HG03439 (cell line): ENCODE data around the gene WDR89.
"Not testable (repeated sequence)": the region's sequence is repeated elsewhere in the genome, so short reads cannot be mapped to it uniquely, and the experiment has no call there.

Experiments used
- ATAC-seq: cut with Tn5 transposase; IDR thresholded peaks from one replicate; pipeline ENCODE4 v1.9.1; 2021; ENCODE audit warnings: mild to moderate bottlenecking, moderate library complexity; ENCODE audit not compliant: unreplicated experiment

WDR89 gene

DNA sequence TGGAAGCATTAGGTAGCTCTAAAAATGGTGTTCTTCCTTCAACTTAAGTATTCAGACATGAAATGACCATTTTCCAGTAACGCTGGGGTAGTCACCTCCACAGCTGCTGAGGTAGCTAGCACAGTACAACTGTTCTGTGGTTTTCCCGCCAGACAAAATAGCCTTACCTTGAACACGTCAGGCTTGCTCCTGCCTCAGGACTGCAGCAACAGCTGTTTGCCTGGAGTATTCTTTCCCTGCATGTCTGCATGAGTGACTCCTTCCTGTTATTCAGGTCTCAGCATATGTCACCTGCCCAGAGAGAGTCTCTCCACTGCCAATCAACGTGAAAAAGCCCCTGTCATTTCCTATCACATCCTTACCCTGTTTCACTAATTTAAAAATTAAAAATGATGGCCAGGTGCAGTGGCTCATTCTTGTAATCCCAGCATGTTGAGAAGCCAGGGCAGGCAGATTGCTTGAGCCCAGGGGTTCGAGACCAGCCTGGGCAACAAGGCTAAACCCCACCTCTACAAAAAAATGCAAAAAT, 37.9 kb downstream of the WDR89 start:
- ATAC-seq: no peak

DNA sequence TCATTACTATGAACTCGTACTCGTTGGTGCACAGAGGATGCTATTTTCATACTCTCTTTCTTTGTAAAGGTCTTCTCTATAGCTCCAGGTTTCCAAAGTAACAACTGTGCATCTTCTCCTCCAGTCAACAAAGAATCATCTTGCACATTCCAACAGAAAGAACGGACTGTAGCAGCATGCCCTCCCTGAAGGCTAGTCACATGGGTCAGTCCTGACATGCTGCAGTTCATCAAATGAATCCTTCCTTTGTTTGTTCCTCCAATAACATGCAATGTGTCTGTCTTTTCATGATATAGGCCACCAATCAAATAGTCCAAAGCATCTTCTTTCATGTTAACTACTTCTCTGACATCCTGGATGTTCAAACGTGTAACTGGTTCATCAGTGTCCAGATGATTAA, 42.9 kb downstream of the WDR89 start:
- no peak for ATAC-seq

DNA sequence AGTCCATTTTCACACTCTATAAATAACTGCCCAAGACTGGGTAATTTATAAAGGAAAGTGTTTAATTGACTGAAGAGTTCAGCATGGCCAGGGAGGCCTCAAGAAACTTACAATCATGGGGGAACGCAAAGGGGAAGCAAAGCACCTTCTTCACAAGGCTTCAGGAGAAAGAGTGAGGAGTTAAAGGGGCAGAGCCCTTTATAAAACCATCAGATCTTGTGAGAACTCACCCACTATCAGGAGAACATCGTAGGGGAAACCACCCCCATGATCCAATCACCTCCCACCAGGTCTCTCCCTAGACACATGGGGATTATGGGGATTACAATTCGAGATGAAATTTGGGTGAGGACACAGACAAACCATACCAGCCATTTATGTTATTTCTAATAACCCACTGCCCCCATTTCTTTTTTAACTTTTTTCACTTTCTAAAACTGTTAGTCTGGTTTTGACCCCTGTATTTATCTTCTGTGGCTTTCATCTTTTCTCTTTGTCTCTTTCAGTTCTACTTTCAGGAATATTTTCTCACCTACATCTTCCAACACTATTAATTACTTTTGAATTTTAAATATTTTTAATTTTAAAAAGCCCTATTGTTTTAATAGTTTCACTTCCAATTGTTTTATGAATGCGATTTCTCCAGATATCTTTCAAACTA, 44.5 kb downstream of the WDR89 start:
- ATAC-seq: no peak

DNA sequence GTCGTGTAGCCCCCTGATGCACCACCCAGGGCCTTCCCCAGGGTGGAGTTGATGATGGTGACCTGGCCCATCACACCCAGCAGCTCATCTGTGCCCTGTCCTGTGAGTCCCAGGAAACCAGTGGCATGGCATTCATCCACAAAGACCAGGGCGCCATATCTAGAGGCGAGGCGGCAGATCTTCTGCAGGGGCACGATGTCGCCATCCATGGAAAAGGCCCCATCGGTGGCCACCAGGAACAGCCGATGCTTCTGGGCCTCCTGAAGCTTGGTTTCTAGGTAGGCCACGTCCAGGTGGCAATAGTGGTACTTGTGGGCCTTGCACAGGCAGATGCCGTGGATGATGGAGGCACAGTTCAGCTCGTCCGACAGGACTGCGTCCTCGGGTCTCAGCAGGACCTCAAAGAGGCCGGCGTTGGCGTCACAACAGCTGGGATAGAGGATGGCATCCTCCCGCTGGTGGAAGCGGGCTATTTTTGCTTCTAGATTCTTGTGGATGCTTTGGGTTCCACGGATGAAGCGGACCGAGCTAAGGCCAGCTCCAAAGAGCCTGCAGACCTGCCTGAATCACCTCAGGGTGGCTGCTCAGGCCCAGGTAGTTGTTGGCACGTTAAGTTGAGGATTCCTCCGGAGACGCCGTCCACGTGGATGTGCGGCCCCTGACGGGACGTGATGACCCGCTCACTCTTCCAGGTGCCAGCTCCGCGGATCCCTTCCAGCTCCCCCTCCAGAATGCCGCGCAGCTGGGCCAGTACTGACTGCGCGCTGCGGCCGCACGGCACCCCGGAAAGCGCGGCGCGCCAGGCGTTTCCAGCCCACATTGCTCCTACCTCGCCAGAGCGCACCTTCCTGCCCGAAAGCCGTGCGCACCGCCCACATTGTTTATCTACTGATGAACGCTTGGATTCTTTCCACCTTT, 47.0 kb downstream of the WDR89 start:
- no peak for ATAC-seq

DNA sequence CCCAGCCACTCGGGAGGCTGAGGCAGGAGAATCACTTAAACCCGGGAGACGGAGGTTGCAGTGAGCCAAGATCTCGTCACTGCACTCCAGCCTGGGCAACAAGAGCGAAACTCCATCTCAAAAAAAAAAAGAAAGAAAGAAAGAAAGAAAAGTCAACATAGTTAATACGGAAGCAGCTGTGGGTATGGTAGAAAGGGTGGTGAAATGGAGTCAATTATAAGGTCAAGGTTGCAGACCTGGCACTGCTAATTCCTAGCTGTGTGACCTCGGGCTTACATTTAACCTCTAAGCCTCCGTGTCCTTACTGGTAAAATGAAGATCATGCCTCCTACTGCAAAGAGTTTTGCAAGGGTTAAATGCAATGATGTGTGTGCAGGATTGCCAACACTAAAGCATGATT, 58.6 kb downstream of the WDR89 start:
- ATAC-seq: not testable (repeated sequence)

DNA sequence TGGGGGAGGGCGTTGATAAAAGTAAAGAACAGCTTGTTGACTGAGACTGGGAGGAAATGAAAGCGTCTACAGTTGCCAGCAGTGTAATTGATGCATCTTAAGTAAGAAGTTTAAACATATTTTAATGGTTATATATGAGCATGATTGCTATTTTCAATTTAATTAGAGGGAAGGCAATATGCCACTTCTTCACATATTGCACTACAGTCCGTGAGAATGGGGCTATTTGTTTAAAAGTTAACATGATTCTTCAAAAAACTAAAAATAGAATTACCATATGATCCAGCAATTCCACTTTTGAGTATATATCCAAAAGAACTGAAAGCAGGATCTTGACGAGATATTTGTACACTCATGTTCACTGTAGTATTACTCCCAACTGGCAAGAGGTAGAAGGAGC, 60.2 kb downstream of the WDR89 start:
- ATAC-seq: no peak

DNA sequence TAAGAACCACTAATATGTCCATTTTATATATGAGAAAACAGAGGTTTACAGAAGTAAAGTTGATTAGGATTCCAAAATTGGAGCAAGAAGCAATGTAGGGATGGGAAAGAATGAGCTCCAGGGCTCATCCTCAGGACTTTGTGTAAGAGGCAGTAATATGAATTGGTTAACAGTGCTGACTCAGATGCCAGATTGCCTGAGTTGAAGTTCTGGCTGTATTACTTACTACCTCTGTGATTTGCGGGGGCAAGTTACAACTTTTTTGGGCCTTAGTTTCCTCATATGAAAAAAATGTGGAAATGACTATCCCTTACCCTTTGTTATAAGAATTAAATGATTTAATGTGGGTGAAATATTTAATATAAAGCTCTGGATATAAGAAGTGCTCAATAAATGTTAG, 63.4 kb downstream of the WDR89 start:
- no peak for ATAC-seq

DNA sequence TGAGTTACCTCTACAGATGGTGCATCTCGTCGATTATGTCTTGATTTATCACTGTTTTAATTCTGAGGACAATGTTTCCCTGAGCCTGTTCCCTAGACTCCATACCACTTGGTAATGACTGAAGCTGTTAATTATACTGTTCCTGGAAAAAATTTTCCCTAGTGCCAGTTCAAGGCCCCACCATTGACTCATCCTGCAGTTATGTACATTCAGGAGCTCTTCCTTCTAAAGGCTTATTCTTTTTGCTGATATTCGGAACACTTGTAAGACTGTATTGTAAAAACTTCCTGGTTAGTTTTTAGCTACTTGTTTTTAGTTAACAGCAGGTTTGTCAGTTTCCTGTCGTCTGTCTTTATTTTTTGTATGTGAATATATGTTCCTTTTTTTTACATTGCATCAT, 68.1 kb downstream of the WDR89 start:
- no peak for ATAC-seq

DNA sequence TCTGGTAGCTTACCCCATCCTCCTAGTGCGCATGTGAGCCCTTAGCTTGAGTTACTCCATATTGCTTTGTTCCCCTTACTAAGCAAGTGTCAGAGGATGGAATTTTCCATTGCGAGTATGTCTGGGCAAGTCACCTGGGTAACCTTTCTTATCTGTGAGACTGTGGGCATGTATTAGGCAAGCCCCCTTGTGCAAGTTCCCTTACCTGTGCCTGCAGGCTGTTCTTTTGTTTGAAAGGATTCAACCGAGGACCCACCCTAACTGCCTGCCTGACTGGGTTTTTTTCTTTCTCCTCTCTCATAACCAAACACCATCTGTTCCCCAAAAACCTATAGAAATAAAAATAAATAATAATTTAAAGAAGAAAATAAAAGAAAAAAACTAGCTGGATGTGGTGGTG, 76.2 kb downstream of the WDR89 start:
- ATAC-seq: no peak

DNA sequence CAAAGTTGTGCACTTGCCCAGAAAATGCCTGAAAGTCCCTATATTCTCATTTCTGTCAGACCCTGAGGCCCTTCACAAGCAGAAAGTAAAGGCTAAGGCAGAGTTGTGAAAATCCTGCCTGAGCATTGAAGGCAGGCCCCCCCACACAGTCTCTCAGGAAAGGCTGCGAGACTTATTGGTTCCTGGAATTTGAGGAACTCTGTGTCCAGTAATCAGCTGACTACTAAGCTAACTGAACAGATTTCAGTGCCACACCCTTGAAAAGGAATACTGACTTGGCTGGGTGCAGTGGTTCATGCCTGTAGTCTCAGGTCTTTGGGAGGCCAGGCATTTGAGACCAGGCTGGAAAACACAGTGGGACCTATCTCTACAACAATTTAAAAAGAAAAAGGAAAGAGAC, 77.4 kb downstream of the WDR89 start:
- no peak for ATAC-seq

DNA sequence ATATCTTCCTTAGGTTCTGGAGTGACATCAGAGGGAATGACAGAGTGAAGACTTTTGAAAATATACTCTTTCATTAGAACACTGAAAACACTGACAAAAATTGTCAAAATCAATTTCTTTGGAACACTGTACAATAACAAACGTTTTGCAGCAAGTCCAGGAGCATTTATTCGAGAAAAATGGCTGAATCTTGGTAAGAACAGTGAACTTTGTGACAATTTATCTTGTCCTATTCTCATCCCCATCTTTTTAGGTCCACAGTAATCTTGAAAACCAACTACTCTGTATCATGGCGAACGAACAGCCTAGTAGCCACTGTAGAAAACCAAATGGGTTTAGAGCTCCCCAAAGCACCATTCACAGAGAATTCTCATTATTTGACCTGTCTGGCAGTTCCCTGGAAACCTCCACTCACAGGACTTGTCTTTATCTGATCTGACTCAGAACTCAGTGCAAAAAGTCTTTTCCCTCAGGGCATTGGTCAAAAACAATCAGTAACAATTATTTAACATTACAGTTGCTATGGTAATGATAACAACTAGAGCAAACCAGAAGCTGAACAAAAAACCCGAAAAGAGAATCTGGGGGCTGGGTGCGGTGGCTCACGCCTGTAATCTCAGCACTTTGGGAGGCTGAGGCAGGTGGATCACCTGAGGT, 78.2 kb downstream of the WDR89 start:
- ATAC-seq: no peak

DNA sequence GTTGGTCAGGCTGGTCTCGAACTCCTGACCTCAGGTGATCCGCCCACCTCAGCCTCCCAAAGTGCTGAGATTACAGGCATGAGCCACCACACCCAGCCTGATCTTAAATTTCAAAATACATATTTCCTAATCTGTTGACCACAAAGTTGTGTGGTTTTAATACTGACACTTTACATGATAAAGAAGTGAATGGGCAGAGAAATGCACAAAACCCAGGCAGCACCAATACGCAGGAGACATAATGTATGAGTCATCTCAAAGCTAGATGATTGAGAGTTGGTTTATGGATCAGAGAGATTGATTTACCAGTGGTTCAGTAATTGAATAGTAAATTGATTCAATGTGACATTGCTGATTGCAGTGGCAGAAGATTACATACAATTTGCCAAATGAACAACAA, 79.3 kb downstream of the WDR89 start:
- ATAC-seq: no peak

DNA sequence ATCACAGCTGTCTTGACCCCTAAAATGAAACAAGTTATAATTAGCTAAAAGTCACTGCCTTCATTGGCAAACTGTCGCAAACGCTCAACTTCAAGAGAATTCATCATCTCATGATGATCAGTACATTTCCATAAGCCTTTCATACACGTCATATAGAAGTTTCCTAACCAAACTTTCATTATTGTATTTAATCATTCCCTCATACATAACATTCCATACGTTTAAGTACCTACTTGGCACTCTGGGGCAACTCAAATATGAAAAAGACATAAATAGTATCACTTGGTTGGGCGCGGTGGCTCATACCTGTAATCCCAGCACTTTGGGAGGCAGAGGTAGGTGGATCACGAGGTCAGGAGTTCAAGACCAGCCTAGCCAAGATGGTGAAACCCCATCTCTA, 86.1 kb downstream of the WDR89 start:
- ATAC-seq: no peak

DNA sequence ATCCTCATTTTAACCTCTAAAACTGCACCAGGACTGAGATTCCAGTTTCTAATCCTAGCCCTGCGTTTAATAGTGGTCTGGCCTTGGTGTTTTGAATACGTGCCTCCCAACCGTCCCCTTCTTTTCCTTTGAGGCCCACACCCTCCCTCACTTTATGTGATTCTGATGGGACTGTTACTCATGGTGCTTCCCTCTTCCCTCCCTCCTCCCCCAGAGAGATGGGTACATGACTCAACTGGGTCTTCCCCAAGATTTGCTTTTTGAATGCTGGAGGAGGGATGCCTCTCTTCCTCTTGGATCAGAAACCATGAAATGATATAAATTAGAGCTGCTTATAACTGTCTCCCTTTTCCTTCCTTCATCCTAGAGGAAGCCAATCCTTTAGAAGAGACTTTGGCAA, 90.3 kb downstream of the WDR89 start:
- no peak for ATAC-seq

DNA sequence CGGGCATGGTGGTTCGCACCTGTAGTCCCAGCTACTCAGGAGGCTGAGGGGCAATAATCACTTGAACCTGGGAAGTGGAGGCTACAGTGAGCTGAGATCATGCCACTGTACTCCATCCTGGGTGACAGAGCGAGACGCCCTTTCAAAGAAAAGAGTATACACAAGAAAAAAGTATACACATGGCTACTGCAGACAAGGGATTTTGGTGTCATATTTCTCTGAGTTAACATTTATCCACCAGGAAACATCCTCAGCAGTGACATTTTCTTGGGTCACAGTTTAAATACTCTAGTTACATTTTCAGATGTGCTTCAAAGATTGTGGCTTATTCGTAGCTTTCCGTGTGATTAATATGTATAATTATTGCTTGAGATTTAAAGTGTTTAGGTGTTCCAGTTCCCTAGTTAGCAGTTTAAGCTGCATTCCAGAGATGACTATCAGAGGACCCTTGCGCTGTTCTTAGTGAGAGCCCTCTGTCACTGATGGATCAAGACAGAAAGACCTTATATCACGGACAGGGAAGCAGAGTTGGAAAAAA, 93.8 kb downstream of the WDR89 start:
- no peak for ATAC-seq
